Epithelial cell of esophagus (primary cell): ENCODE data around the gene HAUS2.
A peak's percentile ranks its signal among the peaks of the same experiment; 100 is the strongest.
"Not testable (repeated sequence)": the region's sequence is repeated elsewhere in the genome, so short reads cannot be mapped to it uniquely, and the experiment has no call there.

ENCODE experiments used
- DNase-seq: peaks from one replicate; pipeline ENCODE4 v3.0.0; 2010; ENCODE audit warnings: low read depth
- H3K4me3 ChIP-seq: 2 replicates; pipeline ENCODE4 v1.5.1; 2011; ENCODE audit warnings: mild to moderate bottlenecking, low read length, control low read depth
- CTCF ChIP-seq: IDR thresholded peaks from 2 replicates; pipeline ENCODE4 v1.5.1; 2011; ENCODE audit warnings: low read depth, mild to moderate bottlenecking, low read length, control low read depth, inconsistent platforms; ENCODE audit not compliant: insufficient read depth; ENCODE audit errors: missing control alignments

Gene HAUS2

GRCh38 chr15:42595626-42596240, 47.1 kb downstream of the HAUS2 start:
- no peak for TF ChIP-seq CTCF
- DNase-seq = no peak
- H3K4me3 ChIP-seq = no peak overlapping the region

GRCh38 chr15:42601316-42601715, 52.7 kb downstream of the HAUS2 start:
- not testable (repeated sequence) for H3K4me3 ChIP-seq

GRCh38 chr15:42602501-42602900, 53.9 kb downstream of the HAUS2 start:
- no peak overlapping the region for H3K4me3 ChIP-seq
- TF ChIP-seq CTCF = no peak
- no peak for DNase-seq

More at GRCh38 chr15:42601316-42601715, 52.7 kb downstream of the HAUS2 start:
- DNase-seq = not testable (repeated sequence)

- no peak for TF ChIP-seq CTCF
- no peak overlapping the region for H3K4me3 ChIP-seq
- no peak for DNase-seq
These were observed 55.3 kb downstream of the HAUS2 start for GRCh38 chr15:42603978-42604377.

GRCh38 chr15:42604894-42605744, 56.5 kb downstream of the HAUS2 start:
- H3K4me3 ChIP-seq = no peak overlapping the region
- TF ChIP-seq CTCF = no peak
- DNase-seq = peak; percentile 5

- no peak for DNase-seq
- H3K4me3 ChIP-seq = no peak overlapping the region
- no peak for TF ChIP-seq CTCF
These were observed 57.2 kb downstream of the HAUS2 start for GRCh38 chr15:42605796-42606195.

- TF ChIP-seq CTCF = no peak
- no peak overlapping the region for H3K4me3 ChIP-seq
- no peak for DNase-seq
These were observed 59.5 kb downstream of the HAUS2 start for GRCh38 chr15:42608110-42608531.
